ENCODE data around the gene RELA.

DNA sequence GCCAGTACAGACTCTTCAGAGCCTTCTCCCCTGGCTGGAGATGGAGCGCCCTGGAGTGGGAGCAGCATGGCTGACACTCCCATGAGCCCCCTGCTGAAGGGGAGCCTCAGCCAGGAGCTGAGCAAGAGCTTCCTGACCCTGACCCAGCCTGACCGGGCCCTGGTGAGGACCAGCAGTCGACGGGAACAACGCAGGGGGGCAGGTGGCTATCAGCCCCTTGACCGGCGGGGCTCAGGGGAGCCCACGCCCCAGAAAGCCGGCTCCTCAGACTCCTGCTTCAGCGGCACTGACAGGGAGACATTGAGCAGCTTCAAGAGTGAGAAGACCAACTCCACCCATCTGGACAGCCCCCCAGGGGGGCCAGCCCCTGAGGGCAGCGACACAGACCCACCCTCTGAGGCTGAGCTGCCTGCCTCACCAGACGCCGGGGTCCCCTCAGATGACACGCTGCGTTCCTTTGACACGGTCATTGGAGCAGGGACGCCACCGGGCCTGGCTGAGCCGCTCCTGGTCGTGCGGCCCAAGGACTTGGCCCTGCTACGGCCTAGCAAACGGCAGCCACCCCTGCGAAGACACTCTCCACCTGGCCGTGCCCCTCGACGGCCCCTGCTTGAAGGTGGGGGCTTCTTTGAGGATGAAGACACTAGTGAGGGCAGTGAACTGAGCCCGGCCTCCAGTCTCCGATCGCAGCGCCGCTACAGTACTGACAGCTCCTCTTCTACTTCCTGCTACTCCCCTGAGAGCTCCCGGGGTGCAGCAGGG is 44.5 kb downstream of the RELA start:
- TF ChIP-seq EZH2phosphoT487 (IDR thresholded peaks at IDR 0.05; ENCODE audit: insufficient read depth, low read depth) (no peak), EZH2 (IDR thresholded peaks at IDR 0.05; ENCODE audit: insufficient read depth, poor library complexity, severe bottlenecking) (no peak)

Data from GM23248 (cell line).